Measurements from ENCODE around the gene MFSD8.
"Not testable (repeated sequence)": the region's sequence is repeated elsewhere in the genome, so short reads cannot be mapped to it uniquely, and the experiment has no call there.

DNA sequence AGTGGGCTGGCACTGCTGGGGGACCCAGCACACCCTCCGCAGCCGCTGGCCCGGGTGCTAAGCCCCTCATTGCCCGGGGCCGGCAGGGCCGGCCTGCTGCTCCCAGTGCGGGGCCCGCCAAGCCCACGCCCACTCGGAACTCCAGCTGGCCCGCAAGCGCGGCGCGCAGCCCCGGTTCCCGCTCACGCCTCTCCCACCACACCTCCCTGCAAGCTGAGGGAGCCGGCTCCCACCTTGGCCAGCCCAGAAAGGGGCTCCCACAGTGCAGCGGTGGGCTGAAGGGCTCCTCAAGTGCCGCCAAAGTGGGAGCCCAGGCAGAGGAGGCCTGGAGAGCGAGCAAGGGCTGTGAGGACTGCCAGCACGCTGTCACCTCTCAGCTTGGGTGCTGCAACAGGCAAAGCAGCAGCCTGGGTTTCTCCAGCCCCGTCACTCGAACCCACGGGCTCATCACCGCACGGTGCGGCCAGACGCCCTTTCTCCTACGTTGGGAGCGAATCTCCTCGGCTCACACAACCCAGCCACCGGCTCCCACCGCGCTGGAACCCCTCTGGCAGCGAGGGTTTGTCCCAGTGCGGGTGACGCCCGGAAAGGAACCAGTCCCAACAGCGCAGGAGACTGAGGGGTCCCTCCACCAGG, 429 bp downstream of the MFSD8 start:
- TF ChIP-seq, protein P1, sequence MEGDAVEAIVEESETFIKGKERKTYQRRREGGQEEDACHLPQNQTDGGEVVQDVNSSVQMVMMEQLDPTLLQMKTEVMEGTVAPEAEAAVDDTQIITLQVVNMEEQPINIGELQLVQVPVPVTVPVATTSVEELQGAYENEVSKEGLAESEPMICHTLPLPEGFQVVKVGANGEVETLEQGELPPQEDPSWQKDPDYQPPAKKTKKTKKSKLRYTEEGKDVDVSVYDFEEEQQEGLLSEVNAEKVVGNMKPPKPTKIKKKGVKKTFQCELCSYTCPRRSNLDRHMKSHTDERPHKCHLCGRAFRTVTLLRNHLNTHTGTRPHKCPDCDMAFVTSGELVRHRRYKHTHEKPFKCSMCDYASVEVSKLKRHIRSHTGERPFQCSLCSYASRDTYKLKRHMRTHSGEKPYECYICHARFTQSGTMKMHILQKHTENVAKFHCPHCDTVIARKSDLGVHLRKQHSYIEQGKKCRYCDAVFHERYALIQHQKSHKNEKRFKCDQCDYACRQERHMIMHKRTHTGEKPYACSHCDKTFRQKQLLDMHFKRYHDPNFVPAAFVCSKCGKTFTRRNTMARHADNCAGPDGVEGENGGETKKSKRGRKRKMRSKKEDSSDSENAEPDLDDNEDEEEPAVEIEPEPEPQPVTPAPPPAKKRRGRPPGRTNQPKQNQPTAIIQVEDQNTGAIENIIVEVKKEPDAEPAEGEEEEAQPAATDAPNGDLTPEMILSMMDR (IDR thresholded peaks at IDR 0.05 in 8 of 11, conservative IDR thresholded peaks at IDR 0.05 in 3 of 11), result not testable (repeated sequence)
- TF ChIP-seq POLR2AphosphoS5, POLR2A (IDR thresholded peaks at IDR 0.05): not testable (repeated sequence)
